HPDE6-E6E7 (cell line): Measurements from ENCODE around the gene ASXL1.
"Not testable (repeated sequence)": the region's sequence is repeated elsewhere in the genome, so short reads cannot be mapped to it uniquely, and the experiment has no call there.

ENCODE experiments used
- DNase-seq: peaks from one replicate; pipeline ENCODE4 v3.0.0; 2011; ENCODE audit warnings: missing footprints; ENCODE audit errors: extremely low spot score

Gene ASXL1

DNA sequence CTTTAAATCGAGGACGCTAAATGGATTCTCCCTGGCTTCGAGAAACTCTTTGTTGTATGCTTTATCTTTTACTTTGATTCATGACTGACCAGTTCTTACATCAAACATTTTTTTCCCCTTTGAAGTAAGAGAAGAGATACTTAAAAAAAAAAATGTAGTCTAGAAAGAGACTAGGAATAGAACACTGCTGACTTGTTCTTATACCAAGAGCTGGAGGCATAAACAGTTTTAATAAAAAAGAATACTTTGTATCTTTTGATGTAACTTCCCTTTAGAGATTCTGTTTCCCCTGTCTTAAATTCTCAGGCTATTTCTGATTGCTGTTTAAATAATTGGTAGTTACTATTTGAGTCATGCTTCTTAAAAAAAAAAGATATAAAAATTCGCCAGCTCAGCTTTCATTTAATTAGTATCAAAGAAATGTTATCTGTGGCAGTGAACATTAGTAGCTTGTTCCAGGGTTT is 4.8 kb downstream of the ASXL1 start:
- no peak for DNase-seq

DNA sequence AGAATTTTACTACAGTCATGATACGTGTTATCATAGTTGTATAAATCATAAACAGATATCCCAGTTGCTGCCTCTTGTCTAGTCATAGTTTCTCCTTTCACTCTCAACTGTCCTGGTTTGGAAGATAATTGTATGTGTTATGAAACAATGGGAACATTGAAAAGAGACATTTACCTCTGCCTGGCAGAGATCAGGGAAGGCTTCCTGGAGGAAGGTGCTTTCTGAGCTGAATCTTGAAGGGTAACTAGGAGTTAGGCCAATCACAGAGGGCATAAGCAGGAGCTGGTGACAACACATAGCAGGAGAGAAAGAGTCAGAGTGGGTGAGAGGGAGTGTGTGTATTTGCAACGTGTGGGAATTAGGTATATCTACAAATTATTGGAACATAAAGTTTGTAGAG is 5.4 kb downstream of the ASXL1 start:
- no peak for DNase-seq

DNA sequence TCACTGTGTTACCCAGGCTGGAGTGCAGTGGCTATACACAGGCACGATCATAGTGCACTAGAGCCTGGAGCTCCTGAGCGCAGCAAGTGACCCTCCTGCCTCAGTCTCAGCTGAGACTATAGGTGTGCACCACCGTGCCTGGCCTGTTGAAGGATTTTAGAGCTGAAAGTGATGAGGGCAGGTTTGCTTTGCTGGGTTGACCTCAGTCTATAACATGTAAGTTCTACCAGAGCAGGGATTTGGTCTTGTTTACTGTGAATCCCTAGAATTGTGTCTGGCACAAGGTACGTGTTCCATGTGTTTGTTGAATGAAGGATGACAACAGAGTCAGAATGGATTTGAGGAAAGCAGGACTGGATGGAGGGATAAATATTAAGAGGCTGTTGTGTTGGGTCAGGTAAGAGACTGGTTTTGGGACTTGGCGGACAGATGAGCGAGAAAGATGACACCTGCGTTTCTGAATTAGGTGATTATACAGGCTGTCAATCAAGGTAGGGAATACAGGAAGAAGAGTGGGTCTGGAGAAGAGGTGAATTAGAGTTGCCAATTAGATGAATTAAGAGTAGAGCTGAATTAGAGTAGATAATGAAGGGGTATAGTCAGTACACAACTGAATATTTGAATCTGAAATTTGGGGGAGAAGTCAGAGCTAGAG is 6.5 kb downstream of the ASXL1 start:
- no peak for DNase-seq

DNA sequence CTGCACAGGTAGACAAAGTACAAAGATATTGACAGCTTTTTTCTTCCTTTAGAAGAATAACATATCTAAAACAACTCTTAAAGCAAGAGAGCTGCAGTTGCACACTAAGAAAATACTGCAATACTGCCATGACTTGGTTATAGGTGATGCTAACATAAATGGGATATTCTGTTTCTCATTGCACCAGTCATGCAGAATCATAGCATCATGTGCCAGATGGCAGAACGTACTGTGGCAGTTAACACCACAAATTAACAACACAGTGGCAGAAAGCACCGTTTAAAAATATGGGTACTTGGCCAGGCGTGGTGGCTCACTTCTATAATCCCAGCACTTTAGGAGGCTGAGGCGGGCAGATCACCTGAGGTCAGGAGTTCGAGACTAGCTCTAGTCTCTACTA is 7.4 kb downstream of the ASXL1 start:
- DNase-seq, result no peak

DNA sequence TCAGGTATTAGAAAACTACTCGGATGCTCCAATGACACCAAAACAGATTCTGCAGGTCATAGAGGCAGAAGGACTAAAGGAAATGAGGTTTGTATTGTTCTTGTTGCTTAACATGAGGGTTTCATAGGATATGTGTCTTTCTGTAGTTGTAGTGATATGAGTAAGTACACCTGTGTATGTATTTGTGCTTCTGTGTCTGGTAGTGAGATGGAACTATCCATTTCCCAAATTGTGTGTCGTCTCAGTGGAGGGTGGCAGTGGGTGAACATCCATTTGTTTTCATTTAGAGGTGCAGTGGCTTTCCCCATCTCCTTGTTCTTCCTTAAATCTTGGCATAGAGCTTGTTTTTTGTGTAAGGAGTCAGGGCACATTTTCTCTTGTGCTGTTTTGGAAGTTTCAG is 8.2 kb downstream of the ASXL1 start:
- DNase-seq, result no peak

DNA sequence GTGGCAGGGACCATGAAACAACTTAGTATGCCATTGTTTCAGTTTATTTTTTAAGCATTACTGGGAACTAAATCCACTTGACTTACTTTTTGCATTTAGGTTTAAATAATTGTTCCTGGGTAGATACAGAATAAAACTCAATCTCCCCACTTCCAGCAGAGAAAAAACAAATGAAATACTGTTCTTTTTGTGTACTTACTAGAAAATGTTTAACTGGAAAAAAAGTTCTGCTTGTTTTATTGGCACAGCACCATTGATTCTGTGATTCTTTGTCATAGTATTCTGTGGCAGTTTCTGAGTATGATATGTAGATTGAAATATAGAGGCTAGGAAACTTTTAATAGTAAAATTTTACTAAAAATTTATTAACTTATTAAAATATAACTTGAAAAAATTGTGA is 10.2 kb downstream of the ASXL1 start:
- no peak for DNase-seq

DNA sequence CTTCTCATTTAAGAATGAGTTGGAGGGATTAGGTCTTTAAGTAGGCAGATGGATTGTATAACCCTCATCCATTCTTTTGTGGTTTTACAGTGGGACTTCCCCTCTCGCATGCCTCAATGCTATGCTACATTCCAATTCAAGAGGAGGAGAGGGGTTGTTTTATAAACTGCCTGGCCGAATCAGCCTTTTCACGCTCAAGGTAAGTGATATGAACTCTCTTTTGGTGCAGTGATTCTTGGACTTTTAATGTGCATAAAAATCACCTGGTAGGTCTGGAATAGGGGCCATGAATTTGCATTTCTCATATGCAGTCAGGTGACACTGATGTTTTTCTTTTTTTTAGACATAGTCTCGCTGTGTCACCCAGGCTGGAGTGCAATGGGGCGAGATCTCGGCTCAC is 10.8 kb downstream of the ASXL1 start:
- DNase-seq, result no peak

DNA sequence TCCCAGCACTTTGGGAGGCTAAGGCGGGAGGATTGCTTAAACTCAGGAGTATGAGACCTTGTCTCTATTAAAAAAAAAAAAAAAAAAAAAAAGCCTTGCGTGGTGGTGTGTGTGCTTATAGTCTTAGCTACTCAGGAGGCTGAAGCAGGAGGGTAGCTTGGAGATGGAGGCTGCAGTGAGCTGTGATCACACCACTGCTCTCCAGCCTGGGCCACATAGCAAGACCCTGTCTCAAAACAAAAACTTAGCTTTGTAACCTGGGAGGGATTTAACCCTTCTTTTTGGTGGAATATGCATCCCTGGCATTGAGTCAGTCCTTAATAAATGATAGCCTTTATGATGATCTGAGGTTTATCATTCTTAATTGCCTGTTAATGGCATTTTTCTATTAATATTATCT is 12.8 kb downstream of the ASXL1 start:
- DNase-seq, result no peak

DNA sequence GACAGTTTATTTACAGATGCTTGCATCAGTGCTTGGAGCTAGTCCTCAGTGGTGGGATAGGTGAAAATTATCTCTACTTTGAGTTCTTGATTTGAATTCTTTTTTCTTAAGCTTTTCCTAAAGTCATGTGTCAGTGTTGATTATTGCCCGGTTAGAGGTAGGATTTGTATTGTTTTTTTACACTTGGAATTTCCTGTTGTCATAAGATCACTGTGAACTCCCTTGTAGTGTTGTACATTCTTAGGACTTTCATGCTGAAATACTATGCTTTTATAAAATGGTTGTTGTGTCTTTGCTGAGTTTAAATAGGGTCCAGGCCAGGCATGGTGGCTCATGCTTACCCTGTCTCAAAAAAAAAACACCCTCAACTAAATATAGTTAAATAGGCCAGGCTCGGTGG is 20.3 kb downstream of the ASXL1 start:
- no peak for DNase-seq

DNA sequence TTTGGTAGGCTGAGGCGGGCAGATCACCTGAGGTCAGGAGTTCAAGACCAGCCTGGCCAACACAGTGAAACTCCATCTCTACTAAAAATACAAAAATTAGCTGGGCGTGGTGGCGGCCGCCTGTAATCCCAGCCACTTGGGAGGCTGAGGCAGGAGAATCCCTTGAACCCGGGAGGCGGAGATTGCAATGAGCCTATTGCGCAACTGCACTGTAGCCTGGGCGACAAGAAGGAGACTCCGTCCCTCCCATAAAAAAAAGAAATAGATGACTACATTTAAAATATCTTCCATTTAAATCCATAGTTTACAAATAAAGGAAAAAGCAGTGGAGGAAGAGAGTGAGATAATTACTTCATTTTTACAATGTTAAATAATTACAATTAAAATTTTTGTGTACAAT is 21.9 kb downstream of the ASXL1 start:
- not testable (repeated sequence) for DNase-seq

DNA sequence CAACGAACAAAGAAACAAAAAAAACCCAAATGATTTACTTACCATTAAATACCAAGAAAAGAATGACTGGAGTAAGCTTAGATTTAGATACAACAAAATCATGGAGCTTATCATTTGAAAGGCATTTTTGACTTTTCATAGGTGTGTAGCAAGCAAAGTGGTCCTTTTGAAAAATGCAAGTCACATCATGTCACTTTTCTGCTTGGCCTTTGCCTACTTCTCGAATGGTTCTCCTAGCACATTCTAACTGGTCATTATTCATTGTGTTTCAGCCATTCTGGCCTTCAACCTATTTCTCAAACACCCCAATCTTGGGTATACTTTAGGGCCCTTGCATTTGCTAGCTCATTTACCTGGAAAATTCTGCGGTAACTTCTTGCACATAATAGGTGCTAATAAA is 22.6 kb downstream of the ASXL1 start:
- no peak for DNase-seq

DNA sequence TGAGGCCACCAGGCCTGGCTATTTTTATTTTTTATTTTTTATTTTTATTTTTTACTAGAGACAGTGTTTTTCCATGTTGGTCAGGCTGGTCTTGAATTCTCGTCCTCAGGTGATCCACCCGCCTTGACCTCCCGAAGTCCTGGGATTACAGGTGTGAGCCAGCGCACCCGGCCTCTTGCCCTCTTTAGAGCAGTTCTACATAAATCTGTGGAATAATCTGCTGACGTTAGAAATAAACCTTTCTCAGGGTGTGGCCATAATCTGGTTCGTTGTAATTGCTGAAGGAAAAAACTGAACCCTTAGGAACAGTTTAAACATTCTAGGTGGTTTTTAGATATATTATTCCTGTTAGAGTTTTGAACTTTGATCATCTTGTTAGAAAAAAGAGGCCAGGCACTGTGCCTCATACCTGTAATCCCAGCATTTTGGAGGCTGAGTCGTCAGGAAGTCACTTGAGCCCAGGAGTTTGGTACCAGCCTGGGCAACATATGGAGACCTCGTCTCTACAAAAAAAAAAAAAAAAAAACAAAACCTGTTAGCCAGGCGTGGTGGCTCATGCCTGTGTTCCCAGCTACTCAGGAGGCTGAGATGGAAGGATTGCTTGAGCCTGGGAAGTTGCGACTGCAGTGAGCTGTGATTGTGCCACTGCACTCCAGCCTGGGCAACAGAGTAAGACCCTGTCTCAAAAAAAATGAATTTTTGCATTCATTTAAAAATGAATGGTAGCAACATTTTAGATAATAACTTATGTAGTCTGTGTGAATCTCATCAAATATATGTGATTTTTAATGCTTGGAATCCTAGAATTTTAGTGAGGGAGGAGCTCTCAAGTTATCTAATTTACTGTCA is 24.2 kb downstream of the ASXL1 start:
- DNase-seq, result no peak

DNA sequence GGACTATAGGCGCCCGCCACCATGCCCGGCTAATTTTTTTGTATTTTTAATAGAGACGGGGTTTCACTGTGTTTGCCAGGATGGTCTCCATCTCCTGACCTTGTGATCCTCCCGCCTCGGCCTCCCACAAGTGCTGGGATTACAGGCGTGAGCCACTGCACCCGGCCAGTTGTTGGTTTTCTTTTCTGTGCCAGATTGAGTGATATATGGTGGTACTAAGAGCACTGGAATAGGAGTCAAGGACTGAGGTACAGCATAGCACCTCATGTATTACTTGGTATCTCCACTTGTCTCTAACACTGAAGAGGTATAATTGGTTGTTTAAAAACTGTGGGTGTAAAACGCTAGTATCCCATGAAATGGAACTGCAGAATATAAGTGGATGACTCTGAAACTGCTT is 25.3 kb downstream of the ASXL1 start:
- not testable (repeated sequence) for DNase-seq

DNA sequence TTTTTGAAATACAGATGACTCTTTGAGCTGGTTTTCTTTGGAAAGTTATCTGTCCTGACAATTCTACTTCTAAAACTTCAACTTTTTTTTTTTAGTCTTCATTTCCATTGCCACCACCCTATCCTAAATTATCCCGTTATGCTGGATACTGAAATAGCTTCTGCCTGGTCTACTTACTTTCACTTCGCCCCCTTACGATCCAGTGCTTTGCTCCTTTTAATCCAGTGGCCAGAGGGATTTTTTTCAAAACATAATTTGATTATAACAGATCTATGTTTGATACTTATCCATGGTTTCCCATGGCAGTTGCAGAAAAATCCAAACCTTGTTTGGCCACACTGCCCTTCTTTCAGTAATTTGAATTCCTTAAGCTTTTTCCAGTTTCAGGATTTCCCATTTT is 27.4 kb downstream of the ASXL1 start:
- no peak for DNase-seq

DNA sequence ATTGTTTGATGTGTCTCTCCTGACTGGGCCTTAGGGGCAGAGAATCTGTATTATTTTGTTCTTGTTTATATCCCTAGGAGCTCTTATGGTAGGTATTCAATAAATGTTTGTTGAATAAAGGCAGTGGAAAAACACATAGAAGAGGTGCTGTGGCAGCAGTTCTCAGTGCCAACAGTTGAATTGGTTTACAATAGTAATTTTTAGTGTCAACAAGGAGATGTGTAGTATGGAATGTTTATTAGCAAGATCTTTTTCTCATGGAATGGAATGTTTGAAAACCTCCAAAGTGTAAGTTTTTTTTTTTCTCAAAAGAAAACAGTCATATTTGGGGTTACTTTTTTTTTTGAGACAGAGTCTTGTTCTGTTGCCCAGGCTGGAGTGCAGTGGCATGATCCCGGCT is 28.0 kb downstream of the ASXL1 start:
- DNase-seq, result no peak

DNA sequence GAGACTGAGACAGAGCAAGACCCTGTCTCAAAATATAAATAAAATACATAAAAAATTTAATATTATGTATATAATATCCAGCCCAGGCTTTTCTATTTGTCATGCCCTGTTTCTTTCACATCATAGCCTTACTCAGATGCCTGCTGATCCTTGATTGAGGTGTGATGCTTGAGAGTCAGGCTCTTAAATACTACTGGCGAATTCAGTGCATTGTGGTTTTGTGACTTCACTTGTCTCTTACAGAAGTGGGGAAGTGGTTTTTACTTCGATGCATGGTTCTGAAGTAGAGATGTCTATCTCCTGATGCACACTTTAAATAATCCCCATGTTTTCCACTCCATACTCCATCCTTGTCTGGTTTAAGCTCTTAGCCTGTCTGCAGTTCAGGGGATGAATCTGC is 29.1 kb downstream of the ASXL1 start:
- no peak for DNase-seq

DNA sequence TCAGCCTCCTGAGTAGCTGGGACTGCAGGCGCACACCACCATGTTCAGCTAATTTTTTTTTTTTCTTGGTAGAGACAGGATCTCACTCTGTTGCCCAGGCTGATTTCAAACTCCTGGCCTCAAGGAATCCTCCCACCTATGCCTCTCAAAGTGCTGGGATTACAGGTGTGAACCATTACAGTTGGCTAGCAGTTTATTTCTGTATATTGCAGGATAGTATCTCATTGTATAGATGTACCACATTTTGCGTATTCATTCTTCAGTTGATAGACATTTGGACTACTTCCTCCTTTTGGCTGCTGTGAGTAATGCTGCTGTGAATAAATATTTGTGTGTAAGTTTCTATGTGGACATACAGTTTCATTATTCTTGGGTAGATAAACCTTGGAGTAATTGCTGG is 32.9 kb downstream of the ASXL1 start:
- no peak for DNase-seq

DNA sequence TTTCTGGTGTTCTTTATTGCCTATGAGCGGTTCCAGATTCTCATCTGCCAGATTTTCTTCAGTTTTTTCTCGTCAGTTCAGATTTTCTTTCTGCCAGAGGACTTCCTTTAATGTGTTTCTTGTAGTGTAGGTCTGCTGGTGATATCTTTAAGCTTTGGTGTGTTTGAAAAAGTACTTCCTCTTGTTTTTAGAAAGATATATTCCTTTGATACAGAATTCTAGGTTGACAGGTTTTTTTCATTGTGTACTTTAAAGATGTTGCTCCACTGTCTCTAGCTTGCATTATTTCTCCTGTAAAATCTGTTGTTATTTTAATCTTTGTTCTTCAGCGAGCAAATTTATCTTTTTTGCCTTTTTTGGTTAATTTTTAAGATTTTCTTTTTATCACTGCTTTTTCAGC is 36.9 kb downstream of the ASXL1 start:
- no peak for DNase-seq

DNA sequence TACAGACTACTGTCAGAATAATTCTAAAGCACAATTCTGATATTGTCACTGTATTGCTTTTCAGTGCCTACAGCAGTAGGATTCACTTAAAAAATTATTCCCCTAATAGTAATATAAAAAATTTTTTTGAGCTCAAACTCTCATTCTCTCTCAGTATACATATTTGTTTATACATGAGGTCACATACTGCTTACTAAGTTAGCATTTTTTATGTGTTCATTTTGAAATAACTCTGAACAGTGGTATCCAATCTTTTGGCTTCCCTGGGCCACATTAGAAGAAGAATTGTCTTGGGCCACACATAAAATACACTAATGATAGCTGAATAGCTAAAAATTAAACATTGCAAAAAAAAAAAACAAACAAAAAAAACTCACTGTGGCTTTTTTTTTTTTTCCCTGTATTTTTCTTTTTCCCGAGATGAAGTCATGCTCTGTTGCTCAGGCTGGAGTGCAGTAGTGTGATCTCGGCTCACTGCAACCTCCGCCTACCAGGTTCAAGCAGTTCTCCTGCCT is 38.6 kb downstream of the ASXL1 start:
- DNase-seq, result no peak

DNA sequence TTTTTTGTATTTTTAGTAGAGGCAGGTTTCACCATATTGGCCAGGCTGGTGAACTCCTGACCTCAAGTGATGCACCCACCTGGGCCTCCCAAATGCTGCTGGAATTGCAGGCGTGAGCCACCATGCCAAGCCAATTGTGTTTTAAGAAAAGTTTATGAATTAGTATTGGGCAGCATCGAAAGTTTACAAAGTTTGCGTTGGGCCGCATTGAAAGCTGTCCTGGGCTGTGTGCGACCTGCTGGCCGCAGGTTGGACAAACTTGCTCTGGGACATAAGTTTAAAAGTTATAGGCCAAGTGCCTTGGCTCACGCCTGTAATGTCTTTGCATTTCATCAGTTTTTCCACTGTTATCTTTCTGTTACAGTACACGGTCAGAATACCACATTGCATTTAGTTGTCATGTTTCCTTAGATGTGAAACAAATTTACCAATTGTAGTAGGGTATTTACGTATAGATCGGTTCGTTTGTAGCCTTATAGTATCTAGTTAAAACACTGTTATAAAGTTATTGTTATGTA is 39.5 kb downstream of the ASXL1 start:
- no peak for DNase-seq

DNA sequence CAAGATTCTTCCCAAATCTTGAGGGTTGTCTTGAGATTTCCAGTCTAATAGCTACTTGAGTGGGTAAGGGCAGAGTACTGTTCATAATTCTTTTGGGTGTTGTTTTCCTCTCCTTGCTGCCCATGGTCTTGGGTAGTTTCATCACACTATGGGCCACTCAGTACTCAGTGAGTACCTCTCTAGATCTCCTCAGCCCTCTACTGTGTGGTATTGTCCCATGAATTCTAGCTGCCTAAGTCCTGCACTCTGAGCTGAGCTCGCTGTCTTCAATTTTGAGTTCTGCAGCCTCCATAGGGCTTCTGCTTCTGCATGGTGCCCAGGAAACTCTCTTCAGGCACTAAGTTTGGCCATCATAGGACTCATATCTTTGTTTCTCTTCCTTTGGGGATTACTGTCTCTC is 42.3 kb downstream of the ASXL1 start:
- DNase-seq, result no peak

DNA sequence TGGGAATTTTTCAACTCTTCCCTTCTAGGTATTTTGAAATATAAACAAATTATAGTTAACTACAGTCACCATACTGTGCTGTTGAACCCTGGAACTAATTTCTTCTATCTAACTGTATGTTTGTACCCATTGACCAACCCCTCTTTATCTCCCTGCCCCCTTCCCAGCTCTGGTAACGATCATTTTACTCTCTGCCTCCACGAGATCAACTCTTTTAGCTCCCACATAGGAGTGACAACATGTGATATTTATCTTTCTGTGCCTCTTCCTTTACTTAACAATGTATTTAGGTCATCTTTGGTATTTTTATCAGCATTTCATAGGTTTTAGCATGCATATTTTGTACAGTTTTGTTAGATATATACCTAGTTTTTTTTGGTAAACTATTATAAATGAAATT is 45.9 kb downstream of the ASXL1 start:
- DNase-seq, result no peak

DNA sequence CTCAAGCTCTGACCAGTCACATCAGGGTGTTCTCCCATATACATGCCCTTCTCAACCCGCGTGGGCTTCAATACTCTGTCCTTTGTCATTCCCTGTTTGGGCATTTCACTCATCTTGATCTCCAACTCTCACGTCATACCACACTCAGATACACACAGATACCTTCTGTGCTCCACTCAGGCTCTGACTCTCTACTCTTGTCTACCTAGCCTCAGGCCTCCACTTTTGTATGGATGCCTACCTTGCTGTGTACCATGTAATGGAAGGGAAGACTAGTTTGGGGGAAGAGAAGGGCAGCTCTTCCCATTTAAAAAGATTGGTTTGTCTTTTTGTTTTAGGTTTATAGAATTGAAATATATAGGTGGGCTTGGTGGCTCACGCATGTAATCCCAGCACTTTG is 48.6 kb downstream of the ASXL1 start:
- no peak for DNase-seq
